HepG2 (cell line): ENCODE measurements around the gene ACAT2. TPM values are rescaled to one million over a fixed set of nuclear protein-coding genes. Genes with fewer than 3 reads are reported as not detected.

Source experiments
- ARID3A ChIP-seq: IDR thresholded peaks from 2 replicates; pipeline ENCODE4 v1.6.1; 2012; ENCODE audit warnings: low read depth, low read length, improper control_type of control experiment
- ATF5 ChIP-seq: sonication (generic); formaldehyde crosslinking; IDR thresholded peaks from 2 replicates; pipeline ENCODE4 v1.4.0; 2020; ENCODE audit warnings: mild to moderate bottlenecking, low read depth, missing genetic modification reagents
- CBFB ChIP-seq: sonication (generic); formaldehyde crosslinking; IDR thresholded peaks from 2 replicates; pipeline ENCODE4 v1.4.0; 2020; ENCODE audit warnings: missing genetic modification reagents
- DBP ChIP-seq: sonication (generic); formaldehyde crosslinking; IDR thresholded peaks from 2 replicates; pipeline ENCODE4 v1.4.0; 2020; ENCODE audit warnings: missing genetic modification reagents; ENCODE audit errors: not compliant biosample characterization
- HMGA1 ChIP-seq: sonication (generic); formaldehyde crosslinking; conservative IDR thresholded peaks from 2 replicates; pipeline ENCODE4 v1.4.0; 2020; ENCODE audit warnings: missing genetic modification reagents
- MATR3 ChIP-seq: sonication (generic); formaldehyde crosslinking; IDR thresholded peaks from 2 replicates; pipeline ENCODE4 v1.4.0; 2020; ENCODE audit warnings: missing genetic modification reagents
- MTF2 ChIP-seq: sonication (generic); formaldehyde crosslinking; IDR thresholded peaks from 2 replicates; pipeline ENCODE4 v1.5.0; 2020; ENCODE audit warnings: missing genetic modification reagents, borderline replicate concordance
- PAX8 ChIP-seq: sonication (generic); formaldehyde crosslinking; IDR thresholded peaks from 2 replicates; pipeline ENCODE4 v1.8.0; 2022; ENCODE audit warnings: mild to moderate bottlenecking, missing genetic modification reagents, borderline replicate concordance
- PITX1 ChIP-seq: sonication (generic); formaldehyde crosslinking; IDR thresholded peaks from 2 replicates; pipeline ENCODE4 v1.5.1; 2020; ENCODE audit warnings: mild to moderate bottlenecking, missing genetic modification reagents
- RFX3 ChIP-seq: IDR thresholded peaks from 2 replicates; pipeline ENCODE4 v1.6.1; 2016; ENCODE audit warnings: missing biosample characterization, missing genetic modification reagents
- SOX5 ChIP-seq: IDR thresholded peaks from 2 replicates; pipeline ENCODE4 v1.6.1; 2016; ENCODE audit warnings: borderline replicate concordance
- WIZ ChIP-seq: sonication (generic); formaldehyde crosslinking; IDR thresholded peaks from 2 replicates; pipeline ENCODE4 v1.5.1; 2020; ENCODE audit warnings: mild to moderate bottlenecking, missing genetic modification reagents
- ZNF142 ChIP-seq: sonication (generic); formaldehyde crosslinking; IDR thresholded peaks from 2 replicates; pipeline ENCODE4 v1.4.0; 2020; ENCODE audit warnings: missing genetic modification reagents
- ZNF224 ChIP-seq: sonication (generic); formaldehyde crosslinking; IDR thresholded peaks from 2 replicates; pipeline ENCODE4 v1.5.0; 2020; ENCODE audit warnings: mild to moderate bottlenecking, missing genetic modification reagents
- ZNF331 ChIP-seq: sonication (generic); formaldehyde crosslinking; IDR thresholded peaks from 2 replicates; pipeline ENCODE4 v1.4.0; 2020; ENCODE audit warnings: missing genetic modification reagents
- ZNF33A ChIP-seq: sonication (generic); formaldehyde crosslinking; IDR thresholded peaks from 2 replicates; pipeline ENCODE4 v1.5.1; 2020; ENCODE audit warnings: missing genetic modification reagents, mild to moderate bottlenecking, moderate library complexity, borderline replicate concordance
- ZNF563 ChIP-seq: sonication (generic); formaldehyde crosslinking; IDR thresholded peaks from 2 replicates; pipeline ENCODE4 v1.8.0; 2022; ENCODE audit warnings: mild to moderate bottlenecking, moderate library complexity, missing genetic modification reagents
- ZNF768 ChIP-seq: sonication (generic); formaldehyde crosslinking; IDR thresholded peaks from 2 replicates; pipeline ENCODE4 v1.4.0; 2020; ENCODE audit warnings: missing genetic modification reagents
- ZUFSP ChIP-seq: sonication (generic); formaldehyde crosslinking; IDR thresholded peaks from 2 replicates; pipeline ENCODE4 v1.9.0; 2021; ENCODE audit warnings: missing genetic modification reagents, mild to moderate bottlenecking, borderline replicate concordance
- polyA plus RNA-seq, 8 experiments: library from polyadenylated mRNA; depleted of rRNA in 3 of 8; stranded (reverse) in 7 of 8; unstranded in 1 of 8; fragments of >200 nt; fragmentation: Illumina TruSeq in 4 of 8; extraction: Trizol in 4 of 8; gene quantifications; 2 replicates each; pipeline versions ENCODE4 v1.2.1 to v1.2.3, GENCODE V29; 2011 to 2016; ENCODE audit warnings: low read depth in 4 of 8, missing spikeins in 1 of 8, mixed read lengths in 1 of 8; ENCODE audit not compliant: insufficient read depth in 1 of 8
- total RNA-seq, 5 experiments: library from RNA; depleted of rRNA; stranded (reverse); fragments of >200 nt; fragmentation: Illumina TruSeq; extraction: Trizol; gene quantifications; 2 replicates each; pipeline ENCODE4 v1.2.3, GENCODE V29; 2016; ENCODE audit warnings: low read depth in 1 of 5

ACAT2 gene
- total and polyA plus RNA-seq, 2 of the 13 experiments (the other 11 are each of a cell fraction or from before 2014, with no cell fraction given), result 121 to 534 TPM

- TF ChIP-seq ZNF224 (peak; percentile 92), WIZ (peak; percentile 94; the same call in 1 of the 2 replicates), MATR3 (CRISPR knock-in tag) (no peak), ZNF142 (no peak), CBFB (peak; percentile 69), ZUFSP (CRISPR knock-in tag) (no peak), ZNF331 (CRISPR knock-in tag) (peak; percentile 86), ARID3A (no peak), SOX5 (CRISPR knock-in tag) (peak; percentile 66), PITX1 (peak; percentile 54; the same call in 1 of the 2 replicates), PAX8 (peak; percentile 74; the same call in 1 of the 2 replicates), DBP (no peak), ATF5 (CRISPR knock-in tag) (peak; percentile 86; the same call in 1 of the 2 replicates), RFX3 (peak; percentile 25; the same call in 1 of the 2 replicates), MTF2 (CRISPR knock-in tag) (no peak), ZNF768 (CRISPR knock-in tag) (peak; percentile 64), ZNF563 (CRISPR knock-in tag) (no peak), HMGA1 (no peak), ZNF33A (CRISPR knock-in tag) (no peak)
These were observed 27.7 kb downstream of the ACAT2 start, which contains the start of gene TCP1 (continued) for GRCh38 chr6:159789377-159790148.
